ENCODE results near the gene IFNLR1.

DNA sequence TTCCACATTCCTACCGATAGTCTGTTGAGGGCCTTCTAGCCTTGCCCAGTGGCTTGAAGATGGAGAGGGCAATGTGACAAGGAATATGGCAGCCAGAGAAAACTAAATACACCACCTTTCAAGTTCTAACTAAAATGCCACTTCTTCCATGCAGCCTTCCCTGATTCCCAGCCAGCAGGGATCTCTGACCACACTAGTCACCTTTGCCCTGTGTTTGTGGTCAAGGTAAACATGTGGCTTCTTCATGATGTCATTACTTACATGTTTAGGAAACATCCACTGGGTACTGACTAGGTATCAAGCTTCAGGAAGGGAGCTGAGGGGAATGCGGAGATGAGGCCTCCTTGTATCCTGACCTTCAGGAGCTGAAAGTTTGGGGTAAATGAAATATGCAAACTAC lies 21.6 kb downstream of the IFNLR1 start:
- TF ChIP-seq, protein P1, sequence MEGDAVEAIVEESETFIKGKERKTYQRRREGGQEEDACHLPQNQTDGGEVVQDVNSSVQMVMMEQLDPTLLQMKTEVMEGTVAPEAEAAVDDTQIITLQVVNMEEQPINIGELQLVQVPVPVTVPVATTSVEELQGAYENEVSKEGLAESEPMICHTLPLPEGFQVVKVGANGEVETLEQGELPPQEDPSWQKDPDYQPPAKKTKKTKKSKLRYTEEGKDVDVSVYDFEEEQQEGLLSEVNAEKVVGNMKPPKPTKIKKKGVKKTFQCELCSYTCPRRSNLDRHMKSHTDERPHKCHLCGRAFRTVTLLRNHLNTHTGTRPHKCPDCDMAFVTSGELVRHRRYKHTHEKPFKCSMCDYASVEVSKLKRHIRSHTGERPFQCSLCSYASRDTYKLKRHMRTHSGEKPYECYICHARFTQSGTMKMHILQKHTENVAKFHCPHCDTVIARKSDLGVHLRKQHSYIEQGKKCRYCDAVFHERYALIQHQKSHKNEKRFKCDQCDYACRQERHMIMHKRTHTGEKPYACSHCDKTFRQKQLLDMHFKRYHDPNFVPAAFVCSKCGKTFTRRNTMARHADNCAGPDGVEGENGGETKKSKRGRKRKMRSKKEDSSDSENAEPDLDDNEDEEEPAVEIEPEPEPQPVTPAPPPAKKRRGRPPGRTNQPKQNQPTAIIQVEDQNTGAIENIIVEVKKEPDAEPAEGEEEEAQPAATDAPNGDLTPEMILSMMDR (IDR thresholded peaks at IDR 0.05; ENCODE audit: poor library complexity): no peak
- TF ChIP-seq EZH2 (IDR thresholded peaks at IDR 0.05; ENCODE audit: borderline replicate concordance) (no peak), EZH2phosphoT487 (IDR thresholded peaks at IDR 0.05; ENCODE audit: low read depth, severe bottlenecking, unreplicated experiment) (no peak)
